Bronchial epithelial cell (primary cell): ENCODE measurements around the gene PLCL1. TPM values are rescaled to one million over a fixed set of nuclear protein-coding genes. Genes with fewer than 3 reads are reported as not detected.

Experiments used
- DNase-seq: peaks from one replicate; pipeline ENCODE4 v3.0.0-alpha.2; 2010; ENCODE audit warnings: low read depth
- FAIRE-seq: peaks from 2 replicates; lab custom pipeline; 2011; peaks lifted over from hg19 to GRCh38; lab: Jason Lieb, UNC
- H3K27me3 ChIP-seq: 2 replicates; pipeline ENCODE4 v1.5.1; 2011; ENCODE audit warnings: low read length; ENCODE audit not compliant: control insufficient read depth, insufficient read depth
- H3K36me3 ChIP-seq: 2 replicates; pipeline ENCODE4 v1.5.1; 2011; ENCODE audit warnings: low read length; ENCODE audit not compliant: control insufficient read depth, insufficient read depth
- H3K4me3 ChIP-seq: 2 replicates; pipeline ENCODE4 v1.5.1; 2011; ENCODE audit warnings: mild to moderate bottlenecking, low read depth, low read length, control low read depth
- total RNA-seq: library from RNA; depleted of rRNA; stranded (reverse); fragments of >200 nt; gene quantifications from 2 replicates; pipeline ENCODE4 v1.2.1, GENCODE V29; 2014
- TF ChIP-seq, protein P1 (sequence below): IDR thresholded peaks from 2 replicates; pipeline ENCODE4 v1.5.1; 2011; ENCODE audit warnings: mild to moderate bottlenecking, moderate library complexity, low read length, control low read depth, inconsistent platforms; ENCODE audit not compliant: insufficient read depth, severe bottlenecking

The PLCL1 gene
- total RNA-seq, 1 donor from 2014 or later, result not detected

DNA sequence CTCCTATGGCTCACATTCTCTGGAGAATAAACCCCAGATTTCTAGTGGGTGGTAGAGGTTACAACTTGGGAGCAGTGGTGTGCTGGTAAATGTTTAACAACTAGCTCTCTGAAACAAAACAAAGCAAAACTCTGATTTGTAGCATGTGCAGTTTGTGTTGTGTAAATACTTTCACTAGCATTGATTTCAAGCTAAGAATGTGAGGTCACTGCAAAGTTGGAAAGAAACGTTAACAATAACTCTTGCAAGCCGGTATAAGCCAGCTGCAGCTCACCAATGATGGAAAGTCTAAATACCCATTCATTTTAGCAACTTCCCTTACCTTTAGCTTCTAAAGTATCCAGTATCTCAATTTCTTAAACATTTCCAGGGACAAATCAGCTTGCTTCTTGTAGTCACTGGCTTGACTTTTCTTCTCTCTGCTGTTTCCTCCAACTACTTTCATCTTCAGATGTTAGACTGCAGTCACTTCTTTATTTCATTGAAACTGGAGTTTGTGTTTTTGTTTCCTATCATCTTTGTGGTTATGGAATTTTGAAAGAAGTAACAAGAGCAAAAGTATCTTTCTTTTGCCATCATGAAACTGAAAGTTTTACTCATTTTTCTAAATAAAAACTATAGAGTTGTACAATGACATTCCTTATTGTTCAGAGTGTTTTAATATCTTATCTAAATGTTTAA lies 140.2 kb downstream of the PLCL1 start:
- no peak for DNase-seq
- Histone ChIP-seq H3K36me3 (no peaks in the 10 kb centered on the region), H3K27me3 (no peaks in the 10 kb centered on the region), H3K4me3 (no peak overlapping the region)
- TF ChIP-seq, protein P1, sequence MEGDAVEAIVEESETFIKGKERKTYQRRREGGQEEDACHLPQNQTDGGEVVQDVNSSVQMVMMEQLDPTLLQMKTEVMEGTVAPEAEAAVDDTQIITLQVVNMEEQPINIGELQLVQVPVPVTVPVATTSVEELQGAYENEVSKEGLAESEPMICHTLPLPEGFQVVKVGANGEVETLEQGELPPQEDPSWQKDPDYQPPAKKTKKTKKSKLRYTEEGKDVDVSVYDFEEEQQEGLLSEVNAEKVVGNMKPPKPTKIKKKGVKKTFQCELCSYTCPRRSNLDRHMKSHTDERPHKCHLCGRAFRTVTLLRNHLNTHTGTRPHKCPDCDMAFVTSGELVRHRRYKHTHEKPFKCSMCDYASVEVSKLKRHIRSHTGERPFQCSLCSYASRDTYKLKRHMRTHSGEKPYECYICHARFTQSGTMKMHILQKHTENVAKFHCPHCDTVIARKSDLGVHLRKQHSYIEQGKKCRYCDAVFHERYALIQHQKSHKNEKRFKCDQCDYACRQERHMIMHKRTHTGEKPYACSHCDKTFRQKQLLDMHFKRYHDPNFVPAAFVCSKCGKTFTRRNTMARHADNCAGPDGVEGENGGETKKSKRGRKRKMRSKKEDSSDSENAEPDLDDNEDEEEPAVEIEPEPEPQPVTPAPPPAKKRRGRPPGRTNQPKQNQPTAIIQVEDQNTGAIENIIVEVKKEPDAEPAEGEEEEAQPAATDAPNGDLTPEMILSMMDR, result no peak
- FAIRE-seq, result no peak

DNA sequence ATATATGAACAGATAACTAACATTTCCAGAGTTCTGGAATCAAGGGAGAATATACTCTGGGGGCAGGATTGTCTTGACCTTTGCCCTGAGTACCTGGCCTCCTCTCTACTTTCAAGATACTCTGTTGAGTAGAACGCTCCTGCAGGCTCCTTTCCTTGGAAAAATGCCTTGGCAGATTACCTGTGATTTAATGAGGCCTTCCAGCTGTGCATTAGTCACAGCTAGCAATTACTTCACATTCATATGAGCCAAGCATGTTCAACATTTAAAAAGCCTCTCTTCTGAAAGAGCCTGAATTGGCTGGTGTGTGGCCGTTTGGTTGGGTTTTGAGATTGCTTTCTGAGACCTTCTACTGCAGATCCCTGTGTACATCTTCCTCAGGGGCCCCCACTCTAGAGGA lies 142.2 kb downstream of the PLCL1 start:
- TF ChIP-seq, protein P1, result no peak
- Histone ChIP-seq H3K27me3 (no peaks in the 10 kb centered on the region), H3K36me3 (no peaks in the 10 kb centered on the region), H3K4me3 (no peak overlapping the region)
- DNase-seq (peak; percentile 52), FAIRE-seq (no peak)

DNA sequence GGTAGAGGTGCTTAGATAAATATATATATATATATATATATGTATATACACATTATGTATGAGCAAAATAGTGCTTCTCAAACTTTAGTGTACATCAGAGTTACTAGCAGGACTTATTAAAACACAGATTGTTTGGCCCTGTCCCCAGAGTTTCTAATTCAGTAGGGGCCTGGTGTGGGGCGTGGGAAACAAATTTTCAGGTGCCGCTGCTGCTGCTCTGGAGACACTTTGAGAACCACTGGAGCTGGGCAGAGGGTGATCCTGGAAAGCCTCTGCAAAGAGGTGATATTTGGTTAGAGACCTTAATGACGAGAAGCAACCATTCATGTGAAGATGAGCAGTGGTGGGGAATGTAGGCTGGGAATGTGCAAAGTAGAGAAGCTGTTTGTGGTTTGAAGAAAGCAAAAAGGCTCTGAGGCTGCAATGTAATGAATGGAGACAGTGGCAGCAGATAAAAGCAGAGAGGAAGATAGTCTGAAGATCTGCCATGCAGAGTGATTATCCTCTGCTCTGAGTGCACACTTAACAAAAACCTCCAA lies 142.9 kb downstream of the PLCL1 start:
- H3K36me3 ChIP-seq, result no peaks in the 10 kb centered on the region
- DNase-seq, result no peak
- TF ChIP-seq, protein P1, result no peak
- H3K4me3 ChIP-seq, result no peak overlapping the region
- FAIRE-seq, result no peak
- no peaks in the 10 kb centered on the region for H3K27me3 ChIP-seq

DNA sequence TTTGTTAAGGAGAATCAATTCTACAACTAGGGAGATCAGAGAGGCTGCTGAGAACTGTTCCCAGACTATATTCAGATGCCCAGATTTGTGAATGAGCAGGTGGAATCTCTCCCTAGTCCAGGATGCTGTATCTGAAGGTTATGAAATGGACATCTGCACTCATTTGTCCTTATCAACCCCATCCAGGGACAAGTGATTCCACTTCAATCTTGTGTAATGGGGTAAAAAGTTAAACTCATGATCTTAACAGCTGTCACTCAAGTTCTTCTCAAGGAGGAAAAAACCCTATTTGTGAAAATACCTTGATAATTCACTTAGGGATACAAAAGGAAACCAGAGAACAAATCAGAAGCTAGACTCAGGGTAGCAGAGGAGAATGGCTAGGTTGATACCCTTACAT lies 144.8 kb downstream of the PLCL1 start:
- DNase-seq (no peak), FAIRE-seq (no peak)
- Histone ChIP-seq H3K36me3 (no peaks in the 10 kb centered on the region), H3K27me3 (no peaks in the 10 kb centered on the region), H3K4me3 (no peak overlapping the region)
- TF ChIP-seq, protein P1, result no peak

DNA sequence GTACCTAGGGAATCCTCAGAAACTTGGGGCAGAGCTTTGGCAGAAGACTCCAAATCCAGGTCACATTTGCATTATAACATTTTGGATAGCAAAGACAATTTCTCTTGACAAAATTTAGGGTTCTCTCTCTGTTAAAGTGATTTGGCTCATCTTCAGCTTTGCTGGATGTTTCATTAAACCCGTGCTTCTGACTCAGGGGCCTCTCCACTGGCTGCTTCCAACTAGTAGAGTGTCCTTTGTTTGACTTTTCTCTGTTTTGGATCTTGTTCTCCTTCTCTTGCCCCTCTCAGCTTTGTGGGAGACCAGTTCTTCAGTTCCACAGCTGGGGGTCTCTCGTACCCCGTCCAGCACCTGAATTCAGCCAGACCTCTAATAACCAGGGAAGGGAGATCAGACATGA lies 145.6 kb downstream of the PLCL1 start:
- no peaks in the 10 kb centered on the region for H3K27me3 ChIP-seq
- no peak for FAIRE-seq
- no peaks in the 10 kb centered on the region for H3K36me3 ChIP-seq
- DNase-seq, result no peak
- TF ChIP-seq, protein P1, result no peak
- no peak overlapping the region for H3K4me3 ChIP-seq
